GM12872 (cell line): ENCODE data around the gene CMTM4.

Experiments used
- CTCF ChIP-seq: IDR thresholded peaks from 3 replicates; pipeline ENCODE4 v1.5.1; 2011; ENCODE audit warnings: low read depth, mild to moderate bottlenecking, low read length, moderate library complexity; ENCODE audit not compliant: insufficient read depth

CMTM4 gene

GRCh38 chr16:66735891-66736290, 39.3 kb upstream of the CMTM4 start:
- no peak for TF ChIP-seq CTCF

- TF ChIP-seq CTCF = no peak
Measured at GRCh38 chr16:66731101-66731500, 34.6 kb upstream of the CMTM4 start.

- TF ChIP-seq CTCF = no peak
Measured at GRCh38 chr16:66728804-66729203, 32.3 kb upstream of the CMTM4 start.

- peak; percentile 67 for TF ChIP-seq CTCF
Measured at GRCh38 chr16:66728117-66728787, 31.7 kb upstream of the CMTM4 start.

GRCh38 chr16:66720766-66721165, 24.2 kb upstream of the CMTM4 start:
- TF ChIP-seq CTCF = no peak

- TF ChIP-seq CTCF = no peak
Measured at GRCh38 chr16:66719246-66719645, 22.7 kb upstream of the CMTM4 start.

- TF ChIP-seq CTCF = no peak
Measured at GRCh38 chr16:66717776-66718175, 21.2 kb upstream of the CMTM4 start.
